PC-3 (cell line): ENCODE measurements around the gene CSNK1G2.

Experiments used
- CTCF ChIP-seq: fragments of 300-600 bp; sonication (generic); conservative IDR thresholded peaks from 2 replicates; pipeline ENCODE4 v1.5.1; 2017; ENCODE audit warnings: antibody characterized with exemption, low read depth, mild to moderate bottlenecking, low read length
- EZH2 ChIP-seq: fragments of 300-600 bp; sonication (generic); IDR thresholded peaks from one replicate; pipeline ENCODE4 v1.6.1; 2017; ENCODE audit warnings: antibody characterized with exemption, mild to moderate bottlenecking, low read length; ENCODE audit not compliant: unreplicated experiment
- EZH2phosphoT487 ChIP-seq: fragments of 300-600 bp; sonication (generic); IDR thresholded peaks from 2 replicates; pipeline ENCODE4 v1.6.1; 2018; ENCODE audit warnings: mild to moderate bottlenecking, antibody characterized with exemption, low read length, borderline replicate concordance

GRCh38 chr19:1985588-1986356, 44.8 kb downstream of the CSNK1G2 start:
- TF ChIP-seq CTCF (no peak), EZH2 (no peak), EZH2phosphoT487 (no peak)
